ENCODE data around the gene SEMA7A.
A peak's percentile ranks its signal among the peaks of the same experiment; 100 is the strongest.
"Not testable (repeated sequence)": the region's sequence is repeated elsewhere in the genome, so short reads cannot be mapped to it uniquely, and the experiment has no call there.

Gene SEMA7A

GRCh38 chr15:74433592-74434262 lies at the start of gene SEMA7A:
Gene SEMA7A, minus strand, starts transcription at chr15:74433958. Its CDS starts 40 bp downstream, at chr15:74433918.
- DNase-seq (ENCODE audit: low read depth in 2 of 2): peak; percentile 54 to 61

GRCh38 chr15:74482661-74483060 lies 48.9 kb upstream of the SEMA7A start:
- DNase-seq (ENCODE audit: low read depth in 2 of 2): no peak

GRCh38 chr15:74480364-74480763 lies 46.6 kb upstream of the SEMA7A start:
- not testable (repeated sequence) for DNase-seq (ENCODE audit: low read depth in 2 of 2)

GRCh38 chr15:74471621-74472020 lies 37.9 kb upstream of the SEMA7A start:
- not testable (repeated sequence) for DNase-seq (ENCODE audit: low read depth in 2 of 2)

GRCh38 chr15:74470631-74471395 lies 37.1 kb upstream of the SEMA7A start:
- no peak for DNase-seq (ENCODE audit: low read depth in 2 of 2)

GRCh38 chr15:74468341-74469032 lies 34.7 kb upstream of the SEMA7A start:
- DNase-seq (ENCODE audit: low read depth in 2 of 2): no peak

GRCh38 chr15:74466570-74466969 lies 32.8 kb upstream of the SEMA7A start:
- DNase-seq (ENCODE audit: low read depth in 2 of 2): no peak

GRCh38 chr15:74464897-74465296 lies 31.1 kb upstream of the SEMA7A start:
- no peak for DNase-seq (ENCODE audit: low read depth in 2 of 2)

- no peak for DNase-seq (ENCODE audit: low read depth in 2 of 2)
These were observed 30.5 kb upstream of the SEMA7A start for GRCh38 chr15:74464216-74464615.

GRCh38 chr15:74463634-74464033 lies 29.9 kb upstream of the SEMA7A start:
- no peak for DNase-seq (ENCODE audit: low read depth in 2 of 2)

- DNase-seq (ENCODE audit: low read depth in 2 of 2): no peak
These were observed 28.2 kb upstream of the SEMA7A start for GRCh38 chr15:74461847-74462511.

GRCh38 chr15:74460871-74461846 lies 27.4 kb upstream of the SEMA7A start, which contains the start of gene UBL7:
Gene UBL7, minus strand, starts transcription at chr15:74461160. Its CDS starts 2,293 bp downstream, at chr15:74458867.
- DNase-seq (ENCODE audit: low read depth in 2 of 2): peak; percentile 92 to 94

GRCh38 chr15:74460298-74460697 lies 26.5 kb upstream of the SEMA7A start:
- DNase-seq (ENCODE audit: low read depth in 2 of 2): no peak

GRCh38 chr15:74459798-74460197 lies 26.0 kb upstream of the SEMA7A start:
- DNase-seq (ENCODE audit: low read depth in 2 of 2): not testable (repeated sequence)

- no peak for DNase-seq (ENCODE audit: low read depth in 2 of 2)
These were observed 24.7 kb upstream of the SEMA7A start for GRCh38 chr15:74458473-74458872.

- not testable (repeated sequence) for DNase-seq (ENCODE audit: low read depth in 2 of 2)
These were observed 23.3 kb upstream of the SEMA7A start for GRCh38 chr15:74457036-74457435.

- DNase-seq (ENCODE audit: low read depth in 2 of 2): no peak
These were observed 21.2 kb upstream of the SEMA7A start for GRCh38 chr15:74454764-74455500.

- no peak for DNase-seq (ENCODE audit: low read depth in 2 of 2)
These were observed 20.4 kb upstream of the SEMA7A start for GRCh38 chr15:74453925-74454763.
